HCT116 (cell line): ENCODE results near the gene HCAR3.
"Not testable (repeated sequence)": the region's sequence is repeated elsewhere in the genome, so short reads cannot be mapped to it uniquely, and the experiment has no call there.

Experiments used
- CTCF ChIP-seq, 3 experiments: fragments of 200-600 bp in 1 of 3; sonication (generic) in 1 of 3; IDR thresholded peaks in 2 of 3; conservative IDR thresholded peaks in 1 of 3; 2 replicates each; pipeline ENCODE4 v1.5.1; 2012 to 2017; ENCODE audit warnings: low read depth in 2 of 3, low read length in 2 of 3, antibody characterized with exemption in 1 of 3, borderline replicate concordance in 1 of 3, control low read depth in 1 of 3, mild to moderate bottlenecking in 1 of 3, mixed read lengths in 1 of 3, mixed run types in 1 of 3, moderate library complexity in 1 of 3; ENCODE audit not compliant: insufficient read depth in 1 of 3
- EGR1 ChIP-seq: IDR thresholded peaks from 2 replicates; pipeline ENCODE4 v1.6.1; 2012; ENCODE audit warnings: low read depth
- EZH2 ChIP-seq: fragments of 200-600 bp; sonication (generic); IDR thresholded peaks from 2 replicates; pipeline ENCODE4 v1.6.1; 2017; ENCODE audit warnings: antibody characterized with exemption, mixed run types
- FOSL1 ChIP-seq: IDR thresholded peaks from 2 replicates; pipeline ENCODE4 v1.6.1; 2012; ENCODE audit warnings: low read depth
- POLR2A ChIP-seq: IDR thresholded peaks from 2 replicates; pipeline ENCODE4 v1.7.0; 2011; ENCODE audit warnings: borderline replicate concordance; ENCODE audit not compliant: insufficient read depth, insufficient read length; ENCODE audit errors: extremely low read depth
- POLR2AphosphoS5 ChIP-seq: IDR thresholded peaks from 2 replicates; pipeline ENCODE4 v1.6.1; 2011; ENCODE audit warnings: mild to moderate bottlenecking, low read depth, low read length, moderate library complexity
- RAD21 ChIP-seq: IDR thresholded peaks from 2 replicates; pipeline ENCODE4 v1.6.1; 2012; ENCODE audit warnings: low read depth, mild to moderate bottlenecking
- REST ChIP-seq: IDR thresholded peaks from 2 replicates; pipeline ENCODE4 v1.6.1; 2012; ENCODE audit warnings: low read depth
- SIN3A ChIP-seq: IDR thresholded peaks from 2 replicates; pipeline ENCODE4 v1.6.1; 2012; ENCODE audit warnings: low read depth
- SRF ChIP-seq: IDR thresholded peaks from 2 replicates; pipeline ENCODE4 v1.6.1; 2012; ENCODE audit warnings: low read depth
- TCF7L2 ChIP-seq: IDR thresholded peaks from 2 replicates; pipeline ENCODE4 v1.7.0; 2011; ENCODE audit warnings: borderline replicate concordance, inconsistent platforms; ENCODE audit not compliant: insufficient read depth, insufficient read length; ENCODE audit errors: extremely low read depth
- ZFX ChIP-seq: fragments of 450-650 bp; IDR thresholded peaks from 2 replicates; pipeline ENCODE4 v1.6.1; 2017
- ZNF274 ChIP-seq: fragments of 200-500 bp; sonication (Bioruptor generic); IDR thresholded peaks from 2 replicates; pipeline ENCODE4 v1.6.1; 2014; ENCODE audit warnings: mild to moderate bottlenecking, low read depth, low read length, inconsistent platforms

DNA sequence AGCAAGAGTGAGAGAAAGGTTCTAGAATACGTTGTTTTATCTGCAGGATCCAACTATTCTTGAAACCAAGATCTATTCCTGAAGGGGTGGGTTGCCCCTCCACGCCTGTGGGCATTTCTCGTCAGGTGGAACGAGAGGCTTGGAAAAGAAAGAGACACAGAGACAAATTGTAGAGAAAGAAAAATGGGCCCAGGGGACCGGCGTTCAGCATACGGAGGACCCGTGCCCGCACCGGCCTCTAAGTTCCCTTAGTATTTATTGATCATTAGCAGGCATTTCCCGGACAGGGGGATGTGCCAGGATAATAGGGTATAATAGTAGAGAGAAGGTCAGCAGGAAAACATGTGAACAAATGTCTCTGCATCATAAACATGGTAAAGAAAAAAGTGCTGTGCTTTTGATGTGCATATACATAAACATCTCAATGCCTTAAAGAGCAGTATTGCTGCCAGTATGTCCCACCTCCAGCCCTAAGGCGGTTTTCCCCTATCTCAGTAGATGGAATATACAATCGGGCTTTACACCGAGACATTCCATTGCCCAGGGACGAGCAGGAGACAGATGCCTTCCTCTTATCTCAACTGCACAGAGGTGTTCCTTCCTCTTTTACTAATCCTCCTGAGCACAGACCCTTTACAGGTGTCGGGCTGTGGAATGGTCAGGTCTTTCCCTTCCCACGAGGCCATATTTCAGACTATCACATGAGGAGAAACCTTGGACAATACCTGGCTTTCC is 34.3 kb upstream of the HCAR3 start:
- TF ChIP-seq EZH2; SRF; RAD21; POLR2A; POLR2AphosphoS5; FOSL1; CTCF (IDR thresholded peaks at IDR 0.05 in 2 of 3, conservative IDR thresholded peaks at IDR 0.05 in 1 of 3; ENCODE audit: borderline replicate concordance in 1 of 3, insufficient read depth in 1 of 3, low read depth in 2 of 3, low read length in 2 of 3); REST; TCF7L2; EGR1; ZNF274; SIN3A; ZFX: not testable (repeated sequence)
